Activated effector memory CD4-positive, alpha-beta T cell treated with anti-CD3 and anti-CD28 coated beads, Interleukin-2, amount 50 U/mL, for 16 hours (primary cell): ENCODE results near the gene SMPD4.
"Not testable (repeated sequence)": the region's sequence is repeated elsewhere in the genome, so short reads cannot be mapped to it uniquely, and the experiment has no call there.

Experiments used
- DNase-seq: peaks from one replicate; pipeline ENCODE4 v3.0.0-alpha.2; 2020

The SMPD4 gene

DNA sequence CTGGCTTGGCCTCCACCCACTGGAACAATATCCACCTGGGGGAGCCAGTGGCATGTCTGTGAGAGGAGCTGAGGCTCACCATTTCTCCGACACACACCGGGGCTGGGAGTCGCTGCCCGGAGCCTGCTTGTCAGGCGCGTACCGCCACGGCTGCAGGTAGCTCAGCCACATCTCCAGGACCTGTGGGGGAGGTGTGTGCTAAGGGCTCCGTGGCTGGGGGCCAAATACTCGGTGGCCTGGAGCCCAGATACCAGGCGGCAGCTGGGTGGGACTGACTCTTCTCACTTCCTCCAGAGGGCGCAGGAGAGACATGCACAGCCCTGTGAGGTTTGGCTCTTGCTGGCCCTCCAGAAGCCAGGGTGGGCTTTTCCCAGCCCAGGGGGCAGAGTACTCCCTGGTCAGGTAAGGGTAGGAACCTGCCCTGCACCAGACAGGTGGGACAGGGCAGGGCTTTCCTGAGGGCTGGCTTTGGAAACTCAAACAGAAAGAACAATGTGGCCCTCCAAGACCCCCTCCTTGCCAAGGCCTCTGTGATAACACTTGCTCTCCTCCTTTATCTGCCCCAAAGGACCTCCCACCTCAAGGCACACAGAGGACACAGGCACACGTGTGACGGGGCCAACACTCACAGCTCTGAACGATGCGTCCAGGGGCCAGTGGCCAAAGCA lies 25.3 kb downstream of the SMPD4 start:
- DNase-seq = not testable (repeated sequence)

DNA sequence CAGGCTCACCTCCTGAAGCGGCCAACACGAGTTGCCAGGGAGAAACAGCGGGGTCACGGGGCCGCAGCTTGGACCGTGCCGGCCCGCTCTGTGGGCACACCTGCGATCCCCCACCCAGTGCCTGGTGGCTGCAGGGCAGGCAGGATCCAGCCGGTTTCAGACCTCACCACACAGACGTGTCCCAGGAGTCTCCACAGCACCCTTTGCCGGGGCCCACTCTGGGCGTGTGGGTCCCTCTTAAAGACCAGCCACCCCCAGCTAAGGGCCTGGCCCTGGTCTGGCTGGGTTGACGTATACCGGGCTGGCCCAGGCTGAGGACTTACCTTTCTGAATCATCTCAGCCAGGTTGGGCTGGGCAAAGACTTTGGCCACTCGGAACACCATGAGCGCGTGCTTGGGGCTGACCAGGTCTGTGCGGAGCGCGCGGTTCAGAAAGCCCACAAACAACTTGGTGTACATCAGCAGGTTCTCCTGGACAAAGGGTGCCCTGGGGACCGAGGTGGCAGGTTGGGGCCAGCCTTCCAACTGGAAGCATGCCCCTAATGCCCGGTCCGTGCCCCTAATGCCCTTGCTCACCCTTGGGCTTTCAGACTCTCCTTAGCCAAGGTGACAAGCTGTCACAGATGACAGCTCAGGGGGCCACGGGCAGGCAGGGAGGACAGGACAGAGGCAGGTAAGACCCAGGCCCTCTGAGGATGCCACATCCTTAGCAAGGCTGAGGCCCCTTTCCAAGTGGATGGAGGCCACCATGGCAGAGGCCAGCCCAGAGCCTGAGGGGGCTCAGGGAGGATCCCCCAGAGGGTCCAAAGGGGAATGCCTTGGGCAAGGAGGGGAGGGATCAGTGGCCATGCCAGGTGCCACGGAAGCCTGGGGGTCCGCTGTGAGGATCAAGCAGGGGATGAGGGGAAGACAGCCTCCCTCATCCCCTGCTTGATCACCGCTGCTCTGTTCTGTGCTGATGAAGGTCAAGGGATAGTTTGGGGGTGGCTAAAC lies 26.3 kb downstream of the SMPD4 start:
- DNase-seq = no peak

DNA sequence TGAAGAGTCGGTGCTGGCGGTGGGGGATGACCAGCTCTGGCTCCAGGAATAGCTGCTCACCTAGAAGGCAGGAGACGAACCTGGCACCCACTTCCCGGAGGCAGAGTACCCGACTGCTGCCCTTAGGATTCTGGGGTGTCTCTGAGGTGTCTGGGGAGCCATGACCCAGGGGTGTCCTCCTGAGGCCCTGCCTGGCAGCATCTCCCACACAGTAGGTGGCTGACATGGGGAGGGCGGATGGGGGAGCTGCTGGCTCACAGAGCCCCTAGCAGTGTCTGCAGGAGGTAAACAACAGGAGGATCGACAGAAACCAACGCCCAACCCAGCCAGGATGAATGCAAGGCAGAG lies 27.0 kb downstream of the SMPD4 start:
- not testable (repeated sequence) for DNase-seq

DNA sequence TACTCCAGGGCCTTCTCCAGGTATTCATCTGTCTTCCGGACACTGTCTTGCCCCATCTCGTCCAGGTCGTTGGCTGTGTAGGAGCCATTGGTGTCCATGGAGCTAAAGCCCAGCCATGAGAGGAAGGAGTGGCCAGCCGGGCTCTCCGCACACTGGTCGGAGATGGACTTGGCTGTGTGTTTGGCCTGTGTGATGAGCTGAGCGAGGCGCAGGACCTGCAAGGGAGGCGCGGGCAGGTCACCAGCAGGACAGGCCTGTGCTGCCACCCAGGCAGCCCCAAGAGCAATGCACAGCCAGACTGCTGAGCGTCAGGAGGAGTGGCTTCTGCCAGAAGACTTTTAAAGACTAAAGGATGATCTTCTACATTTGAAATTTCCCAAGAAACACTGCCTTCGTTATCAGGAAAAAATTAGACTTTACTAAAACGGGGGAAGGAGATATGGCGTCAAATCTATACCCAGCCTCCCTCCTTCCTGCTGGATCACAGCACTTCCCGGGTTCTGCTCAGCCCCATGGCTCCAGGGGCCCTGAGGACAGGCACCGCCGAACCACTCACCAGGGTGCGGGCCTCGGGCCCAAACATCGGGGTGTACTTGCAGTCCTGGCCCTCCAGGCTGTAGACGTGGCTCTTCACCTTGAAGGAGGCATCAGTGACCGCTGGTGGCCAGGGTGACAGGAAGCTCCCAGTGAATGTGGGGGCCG lies 27.5 kb downstream of the SMPD4 start:
- not testable (repeated sequence) for DNase-seq

DNA sequence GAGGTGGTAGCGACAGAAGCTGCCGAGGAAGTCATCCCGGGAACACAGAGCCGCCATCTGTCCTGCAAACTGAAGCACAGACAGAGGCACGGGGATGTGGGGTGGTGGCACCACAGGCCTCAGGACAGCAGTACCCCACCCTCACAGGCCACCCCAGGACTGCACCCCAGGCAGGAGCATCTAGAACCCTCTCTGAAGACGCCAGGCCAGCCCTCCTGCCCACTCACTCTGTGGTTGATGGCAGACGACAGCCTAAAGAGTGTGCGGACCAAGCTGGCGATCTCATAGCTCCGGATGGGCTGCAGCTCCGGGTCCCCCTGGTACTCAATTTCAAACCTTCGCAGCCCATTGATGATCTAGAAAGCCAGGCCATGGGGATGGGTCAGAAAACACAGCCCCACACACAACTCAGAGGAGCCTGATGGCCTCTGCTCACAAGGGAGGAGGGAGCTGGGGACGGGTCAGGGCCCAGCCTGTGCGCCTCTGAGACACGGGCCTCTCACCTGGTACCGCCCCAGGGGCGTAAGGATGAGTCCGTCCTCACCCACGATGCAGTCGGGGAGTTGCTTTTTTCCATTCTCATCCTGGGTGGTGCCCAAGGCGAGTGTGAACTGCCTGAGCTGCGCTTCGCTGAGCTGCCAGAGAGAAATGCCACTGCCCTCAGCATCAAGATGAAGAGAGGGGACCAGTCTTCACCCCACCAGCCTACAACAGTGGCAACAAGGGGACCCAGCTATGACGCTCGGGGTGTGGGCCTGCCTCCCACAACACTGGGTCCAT lies 28.4 kb downstream of the SMPD4 start:
- DNase-seq = no peak

DNA sequence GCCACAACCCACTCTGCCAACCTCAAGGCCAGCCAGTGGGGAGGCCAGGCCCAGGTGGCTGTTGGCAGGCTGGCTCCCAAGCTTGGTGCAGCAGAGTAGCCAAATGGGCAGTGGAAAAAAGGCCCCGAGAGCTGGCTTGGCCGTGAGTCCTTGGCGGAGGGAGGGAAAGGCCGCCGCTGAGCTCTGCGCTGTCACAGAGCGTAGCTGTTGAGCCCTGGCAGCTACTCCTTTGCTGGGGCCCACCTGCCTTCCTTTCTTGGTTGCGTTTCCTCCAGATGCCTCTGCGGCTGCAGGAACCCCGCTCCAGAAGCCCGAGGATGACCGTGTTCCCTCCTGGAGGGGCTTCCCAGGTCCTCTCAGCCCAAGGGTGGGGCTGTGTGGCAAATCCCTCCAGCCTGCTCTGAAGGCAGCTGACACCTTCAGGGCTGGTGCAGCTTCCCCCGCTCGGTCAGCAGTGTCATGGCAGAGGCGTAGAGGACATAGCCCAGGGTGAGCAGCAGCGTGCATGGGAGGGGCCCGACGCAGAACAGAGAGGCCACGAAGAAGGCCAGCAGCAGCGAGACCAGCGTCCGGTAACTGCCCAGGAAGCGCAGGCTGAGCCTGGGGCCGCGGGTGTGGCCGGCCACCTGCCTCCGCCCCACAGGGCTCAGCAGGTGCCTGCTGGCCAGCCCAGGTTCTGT lies 29.1 kb downstream of the SMPD4 start:
- DNase-seq = not testable (repeated sequence)

DNA sequence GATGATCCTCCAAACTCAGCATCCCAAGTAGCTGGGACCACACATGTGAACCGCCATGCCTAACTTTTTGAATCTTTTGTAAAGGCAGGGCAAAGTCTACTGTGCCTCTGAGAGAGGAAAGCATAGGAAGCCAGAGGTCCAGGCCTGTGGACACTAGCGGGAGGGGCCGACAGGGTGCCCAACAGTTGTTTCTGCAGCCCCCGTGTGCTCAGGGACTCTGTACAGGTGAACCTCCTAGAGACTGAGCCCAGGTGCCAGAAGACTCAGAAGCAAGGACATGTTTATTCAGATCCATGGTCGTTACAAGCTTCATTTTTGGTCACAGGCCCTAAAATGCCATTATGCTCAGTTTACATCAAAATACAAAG lies 30.3 kb downstream of the SMPD4 start:
- not testable (repeated sequence) for DNase-seq

DNA sequence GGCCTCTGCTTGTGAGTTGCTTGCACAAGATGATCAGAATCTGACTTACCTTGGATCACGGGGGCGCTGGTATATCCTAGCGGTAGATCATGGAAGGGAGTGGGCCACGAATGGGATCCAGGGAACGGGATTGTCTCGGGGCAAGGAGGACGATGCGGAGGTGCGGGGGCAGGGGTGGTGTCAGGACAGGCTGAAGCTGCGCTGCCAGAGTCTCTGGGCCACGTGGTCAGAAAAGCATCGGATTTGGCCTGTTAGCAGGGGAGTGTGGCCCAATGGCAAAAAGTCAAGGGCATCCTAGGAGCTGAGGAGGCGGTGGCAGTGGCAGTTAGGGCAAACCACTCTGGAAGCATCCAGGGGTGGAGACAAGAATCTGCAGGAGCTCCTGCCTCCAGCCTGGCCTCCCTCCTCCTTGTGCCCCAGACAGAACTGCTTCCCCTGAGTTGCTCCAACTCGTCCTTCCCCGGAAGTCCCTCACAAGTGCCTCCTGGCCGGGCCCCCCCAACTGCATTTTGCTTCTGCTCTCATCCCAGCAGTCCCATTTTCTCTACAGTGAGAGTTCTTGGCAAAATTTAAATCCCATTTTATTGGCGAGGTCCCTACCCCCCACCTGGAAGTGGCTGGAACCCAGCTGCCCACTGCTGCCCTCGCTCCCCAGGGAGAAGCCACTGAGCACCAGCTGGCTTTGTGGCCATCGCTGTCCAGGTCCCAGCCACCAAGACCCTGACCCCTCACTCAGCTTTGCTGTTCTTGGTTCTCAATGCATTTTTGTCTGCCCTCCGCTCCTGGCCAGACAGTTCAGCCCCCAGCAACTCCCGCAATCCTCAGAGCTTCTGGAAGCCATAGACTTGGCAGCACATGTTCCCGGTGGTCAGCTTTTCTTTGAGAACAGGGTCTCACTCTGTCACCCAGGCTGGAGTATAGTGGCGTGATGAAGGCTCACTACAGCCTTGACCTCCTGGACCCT lies 30.9 kb downstream of the SMPD4 start:
- DNase-seq = peak; percentile 49

DNA sequence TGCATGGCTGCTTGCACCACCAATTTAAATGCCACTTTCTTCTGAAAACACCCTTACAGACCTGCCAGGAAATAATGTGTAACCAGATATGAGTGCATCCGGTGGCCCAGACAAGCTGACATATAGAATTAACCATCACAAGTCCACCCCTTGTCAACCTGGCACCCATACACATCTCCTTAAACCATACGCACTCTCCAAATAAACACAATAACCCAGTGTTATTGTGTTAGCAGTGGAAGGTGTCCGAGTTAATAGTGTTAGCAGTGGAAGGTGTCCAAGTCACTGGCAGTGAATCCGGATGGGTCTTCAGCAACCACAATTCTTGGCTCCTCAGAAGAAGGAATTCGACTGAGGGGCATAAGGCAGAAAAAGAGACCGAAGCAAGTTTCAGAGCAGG lies 32.9 kb downstream of the SMPD4 start:
- DNase-seq = peak; percentile 12

DNA sequence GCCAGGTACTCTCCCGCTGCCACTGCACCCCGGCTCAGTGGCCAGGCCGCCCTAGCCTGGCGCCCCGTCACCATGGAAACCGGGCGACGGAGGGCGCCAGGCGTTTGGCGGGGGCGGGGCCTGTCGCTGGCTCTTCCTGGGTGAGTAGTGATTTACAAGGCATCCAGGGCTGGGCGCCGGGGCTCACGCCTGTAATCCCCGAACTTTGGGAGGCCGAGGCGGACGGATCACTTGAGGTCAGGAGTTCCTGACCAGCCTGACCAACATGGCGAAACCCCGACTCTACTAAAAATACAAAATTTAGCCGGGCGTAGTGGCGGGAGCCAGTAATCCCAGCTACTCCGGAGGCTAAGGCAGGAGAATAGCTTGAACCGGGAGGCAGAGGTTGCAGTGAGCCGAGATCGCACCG lies 36.4 kb downstream of the SMPD4 start, which contains the start of gene CCDC74B:
TSS of gene CCDC74B (minus strand) at position 107 of the 409 bp plus-strand sequence. CDS start 116 bp downstream, outside the sequence.
- peak; percentile 84 for DNase-seq

DNA sequence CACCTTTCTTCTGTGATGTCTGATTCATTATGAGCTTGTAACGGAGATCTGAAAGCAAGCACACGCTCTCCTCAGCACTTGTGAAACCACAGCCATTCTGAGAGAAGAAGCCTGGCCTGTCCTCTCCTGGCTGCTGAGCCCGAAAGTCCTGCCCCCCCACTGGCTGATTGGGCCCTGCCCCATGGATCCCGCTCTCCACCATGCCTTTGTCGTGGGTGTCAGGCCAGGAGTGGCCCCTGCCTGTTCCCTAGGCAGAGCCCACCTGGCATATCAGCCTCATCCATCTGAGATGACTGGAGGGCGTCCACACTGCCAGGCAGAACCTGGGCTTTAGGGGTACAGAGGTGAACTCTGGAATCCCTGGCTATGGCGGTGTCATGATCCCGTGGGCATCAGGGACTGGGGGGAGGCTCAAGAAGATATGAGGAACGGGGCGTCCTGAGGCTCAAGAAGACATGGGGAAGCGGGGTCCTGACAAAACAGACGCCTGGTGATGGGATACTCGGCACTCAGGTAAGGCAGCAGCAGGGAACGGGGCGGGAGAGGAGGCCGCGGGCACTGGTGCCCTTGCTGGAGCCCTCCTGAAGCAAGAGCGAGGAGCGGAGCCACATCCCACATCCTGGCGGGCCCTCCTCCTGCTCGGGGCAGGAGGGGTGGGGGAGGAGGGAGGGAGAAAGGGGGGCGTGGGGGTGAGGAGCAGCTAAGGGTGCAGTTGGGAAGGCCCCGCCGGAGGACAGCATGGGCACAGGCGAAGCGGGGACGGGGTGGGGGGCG lies 37.9 kb downstream of the SMPD4 start:
- DNase-seq = peak; percentile 47

DNA sequence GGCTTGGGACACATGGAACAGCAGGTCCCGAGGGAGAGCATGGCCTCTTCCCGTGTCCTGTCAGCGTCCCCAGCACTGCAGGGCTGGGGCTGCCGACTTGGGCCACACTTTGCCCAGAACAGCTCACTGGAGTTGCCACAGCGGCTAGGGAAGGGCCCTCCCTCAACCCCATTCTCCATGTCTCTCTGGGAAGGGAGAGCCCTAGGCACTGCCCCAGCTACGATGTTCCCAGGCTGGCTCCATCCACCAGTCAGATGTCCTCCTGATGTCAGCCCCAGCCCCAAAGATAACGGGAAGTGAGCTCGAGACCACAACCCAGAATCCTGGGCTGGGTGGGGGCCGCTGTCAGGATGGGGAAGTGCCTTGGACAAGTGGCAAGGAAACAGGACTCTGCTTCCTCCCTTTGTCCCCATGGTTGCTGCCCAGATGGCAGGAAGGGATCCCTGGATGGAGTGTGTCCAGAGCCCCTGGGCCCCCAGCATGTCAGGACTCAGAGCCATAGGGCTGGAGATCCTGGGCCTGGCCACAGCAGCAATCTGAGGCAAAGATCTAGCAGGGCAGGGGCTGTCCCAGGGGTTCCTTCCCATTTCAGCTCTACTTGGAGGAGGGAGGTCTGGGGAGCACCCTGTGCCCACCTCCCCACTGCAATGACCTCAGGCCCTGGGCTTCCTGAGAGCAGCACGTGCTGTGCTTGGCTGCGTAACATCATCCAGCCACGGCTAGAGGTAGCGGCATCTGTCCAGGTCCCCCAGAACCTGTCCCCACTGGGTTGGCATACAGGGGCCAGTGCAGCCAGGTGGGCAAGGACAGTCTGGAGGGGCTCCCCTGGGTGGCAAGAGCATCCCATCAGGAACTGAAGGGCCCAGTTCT lies 38.8 kb downstream of the SMPD4 start:
- DNase-seq = peak; percentile 30

DNA sequence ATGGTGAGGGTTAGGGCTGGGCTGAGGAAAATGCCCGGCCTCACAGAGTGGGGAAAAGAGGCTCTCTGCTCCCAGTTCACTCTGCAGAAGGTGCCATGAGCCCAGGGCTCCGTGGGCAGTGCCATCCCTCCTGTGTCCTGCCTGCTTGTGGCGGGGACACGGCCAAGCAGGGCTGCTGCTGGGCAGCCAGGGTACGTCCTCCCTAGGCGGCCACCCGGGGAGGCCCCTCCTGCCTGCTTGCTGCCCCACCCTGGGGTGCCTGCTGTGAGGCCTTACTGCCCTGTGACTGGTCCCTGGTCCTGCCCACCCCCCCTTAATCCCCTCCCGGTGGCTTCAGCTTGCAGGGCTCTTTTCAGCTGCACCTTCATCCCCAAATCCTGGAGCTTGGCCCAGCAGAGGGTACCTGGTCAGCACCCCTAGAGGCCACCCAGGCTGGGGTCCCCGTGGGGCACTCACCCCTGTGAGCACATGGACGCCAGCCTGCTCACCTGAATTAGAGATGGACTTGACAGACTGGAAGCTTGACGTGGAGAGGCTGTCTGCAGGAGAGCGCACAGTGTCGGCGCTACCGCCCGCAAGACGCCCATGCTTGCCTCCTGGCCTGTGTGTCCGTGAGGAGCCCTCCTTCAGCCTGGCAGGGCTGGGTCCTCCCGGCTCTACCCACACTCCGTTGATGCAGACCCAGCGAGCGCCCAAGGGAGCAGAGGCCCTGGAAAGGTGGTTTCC lies 39.6 kb downstream of the SMPD4 start:
- DNase-seq = not testable (repeated sequence)

DNA sequence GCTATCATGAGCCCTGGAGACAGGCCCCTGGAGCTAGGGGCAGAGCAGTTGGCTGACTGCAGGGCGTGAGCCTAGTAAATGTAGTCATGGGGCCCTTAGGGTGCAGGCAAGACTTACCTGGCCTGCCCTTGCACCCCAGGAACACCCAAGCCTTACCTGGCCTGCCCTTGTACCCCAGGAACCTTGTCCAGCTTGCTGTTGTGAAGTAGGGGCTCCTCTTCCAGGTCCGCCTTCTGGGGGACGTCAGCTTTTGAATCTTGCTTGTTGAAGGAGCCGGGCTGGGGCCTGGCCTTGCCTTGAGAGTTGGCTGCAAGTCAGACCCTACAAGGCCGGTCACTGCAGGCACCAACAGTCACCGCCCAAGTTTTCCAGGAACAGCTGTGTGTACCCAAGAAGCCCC lies 40.4 kb downstream of the SMPD4 start:
- DNase-seq = not testable (repeated sequence)

DNA sequence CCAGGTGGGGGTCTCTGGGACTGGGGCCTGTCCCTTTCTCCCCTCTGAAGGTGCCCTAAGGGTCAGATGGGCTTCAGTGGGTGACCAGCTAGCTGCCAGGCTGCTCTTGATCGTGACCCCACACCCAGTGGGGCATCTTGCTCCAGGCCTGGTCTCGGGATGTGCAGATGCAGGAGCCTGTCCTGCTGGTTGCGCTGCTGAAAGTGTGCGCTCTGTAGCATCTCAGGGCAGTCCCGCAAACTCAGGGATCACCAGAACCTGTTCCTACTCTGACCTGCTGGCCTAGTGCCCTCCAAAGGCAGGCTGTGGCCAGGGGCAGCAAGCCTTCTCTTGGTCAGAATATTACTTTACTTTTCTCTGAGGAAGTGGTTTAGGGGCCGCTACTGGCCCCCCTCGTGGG lies 40.9 kb downstream of the SMPD4 start:
- DNase-seq = not testable (repeated sequence)

DNA sequence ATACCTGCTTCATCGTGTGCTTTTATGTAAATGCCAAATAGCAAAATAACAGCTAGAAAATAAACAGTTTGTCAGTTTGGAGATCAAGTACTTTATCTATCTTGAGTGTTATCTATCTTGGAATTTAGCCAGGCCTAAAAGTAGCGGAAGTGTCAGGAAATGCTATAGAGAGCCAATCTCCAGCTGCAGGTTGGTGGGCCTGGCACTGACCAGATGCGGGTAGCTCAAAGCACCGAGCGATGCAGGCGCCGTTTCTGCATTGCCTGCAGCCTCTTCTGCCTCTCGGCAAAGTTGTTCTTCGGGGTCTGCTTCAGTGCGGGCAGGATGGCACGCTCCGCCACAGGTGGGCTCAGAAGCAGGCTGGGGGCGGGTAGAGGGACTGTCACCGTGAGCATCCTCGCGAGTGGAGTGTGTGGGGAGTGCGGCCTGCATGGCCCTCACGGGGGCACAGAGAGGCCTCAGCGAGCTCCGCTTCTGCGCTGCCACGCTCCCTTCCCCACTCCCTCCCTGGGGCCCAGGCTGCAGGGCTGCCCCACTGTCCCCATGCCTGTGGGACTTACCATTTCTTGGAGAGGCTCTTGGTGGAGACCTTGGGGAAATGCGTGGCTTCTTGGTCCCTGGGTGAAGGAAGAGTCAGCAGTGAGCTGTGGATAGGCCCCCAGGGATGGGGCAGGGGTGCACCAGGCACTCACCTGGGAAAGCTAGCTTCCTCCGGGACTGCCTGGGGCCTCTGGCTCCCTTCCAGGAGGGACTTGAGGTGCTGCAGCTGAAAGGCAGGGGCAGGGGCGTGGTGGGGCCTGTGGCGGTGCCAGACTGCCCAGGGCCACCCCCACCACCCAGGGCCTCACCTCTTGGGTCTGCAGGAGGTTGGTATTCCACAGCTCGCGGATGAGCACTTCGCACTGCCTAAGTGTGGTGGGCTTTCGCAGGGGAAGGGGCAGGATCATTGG lies 41.8 kb downstream of the SMPD4 start:
- not testable (repeated sequence) for DNase-seq

DNA sequence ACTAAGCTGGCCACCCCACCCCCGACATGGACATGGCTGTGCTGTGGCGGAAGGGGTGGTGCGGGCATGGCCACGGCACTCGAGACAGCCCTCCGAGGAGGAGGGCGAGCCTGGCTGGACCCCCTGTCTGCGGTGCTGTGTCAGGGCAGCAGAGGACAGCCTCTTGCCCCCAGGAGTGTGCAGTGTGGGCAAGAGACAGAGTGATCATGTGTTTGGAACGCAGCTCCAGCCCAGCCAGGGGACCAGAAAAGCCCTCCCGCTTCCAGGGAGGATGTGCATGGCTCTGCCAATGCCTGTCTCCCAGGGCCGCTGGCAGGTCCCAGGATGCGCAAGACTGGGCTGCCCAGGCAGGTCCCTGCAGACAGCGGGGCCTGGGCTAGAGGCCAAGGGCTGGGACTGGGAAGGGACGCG lies 42.6 kb downstream of the SMPD4 start:
- DNase-seq = not testable (repeated sequence)
